Right ventricle myocardium inferior (tissue), 1 donor: ENCODE measurements around the gene CELSR1. TPM values are rescaled to one million over a fixed set of nuclear protein-coding genes. Genes with fewer than 3 reads are reported as not detected.
A peak's percentile ranks its signal among the peaks of the same experiment; 100 is the strongest.

Experiments used
- ATAC-seq: fragments of 200-7000 bp; cut with Tn5 transposase; one replicate; pipeline ENCODE4 v1.9.1; 2020; ENCODE audit warnings: mild to moderate bottlenecking, moderate library complexity
- DNase-seq: peaks from one replicate; pipeline ENCODE4 v3.0.0; 2021; ENCODE audit errors: missing footprints
- intact Hi-C: fragments of 100-400 bp; cut with DNase I; formaldehyde crosslinking; loops from one replicate; pipeline ENCODE4 v1.11.0; 2022
- long read RNA-seq: library from polyadenylated mRNA; unstranded; transcript quantifications from one replicate; pipeline ENCODE4 v2.0.0, GENCODE V29; 2021
- total RNA-seq: library from RNA; stranded (reverse); fragmentation: NEBNext Ultra II Directional; extraction: Animal tissue kit (Norgen Biotek cat#: 25700); gene quantifications from one replicate; pipeline ENCODE4 v1.2.1, GENCODE V29; 2021
- donor health status: DM: no; HTN: yes; CAD: no; lungs with severe emphysema.

CELSR1 gene
- total RNA-seq, result 8.4 TPM
- long read RNA-seq, partial matches to known transcripts, result 3 of 9 reads
- long read RNA-seq, other reads (novel, unspliced or antisense), result 5 of 9 reads

- DNase-seq (no peak), ATAC-seq (peak; percentile 24)
- intact Hi-C loops, result loop anchor here (5.0 to 10.0 kb wide), 2 partner anchors 83 to 160 kb away; no protein-coding TSS in a partner anchor
Measured at GRCh38 chr22:46537225-46537945, at the start of gene CELSR1. Gene CELSR1, minus strand, starts transcription at chr22:46537620. Its CDS starts 450 bp downstream, at chr22:46537170.

DNA sequence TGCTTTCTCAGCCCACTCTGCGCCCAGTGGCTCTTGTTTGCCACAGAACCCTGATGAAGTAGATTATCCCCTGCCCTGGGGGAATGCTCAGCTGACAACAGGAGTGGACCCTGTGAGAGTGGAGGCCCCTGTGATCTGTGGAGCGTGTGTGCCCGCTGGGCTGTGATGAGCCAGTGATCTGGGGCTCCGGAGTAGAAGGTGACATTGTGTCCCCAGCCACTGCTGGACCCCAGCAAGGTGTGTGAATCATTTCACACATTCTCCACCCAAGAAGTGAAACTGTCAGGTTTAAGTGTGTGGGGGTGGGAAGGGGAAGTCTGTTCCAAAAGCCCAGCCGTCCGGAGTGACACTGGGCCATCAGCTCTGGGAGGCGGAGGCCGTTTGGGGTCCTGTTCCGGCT lies 49.6 kb upstream of the CELSR1 start:
- intact Hi-C loops, result no loop called here
- peak; percentile 46 for DNase-seq
- no peak for ATAC-seq

DNA sequence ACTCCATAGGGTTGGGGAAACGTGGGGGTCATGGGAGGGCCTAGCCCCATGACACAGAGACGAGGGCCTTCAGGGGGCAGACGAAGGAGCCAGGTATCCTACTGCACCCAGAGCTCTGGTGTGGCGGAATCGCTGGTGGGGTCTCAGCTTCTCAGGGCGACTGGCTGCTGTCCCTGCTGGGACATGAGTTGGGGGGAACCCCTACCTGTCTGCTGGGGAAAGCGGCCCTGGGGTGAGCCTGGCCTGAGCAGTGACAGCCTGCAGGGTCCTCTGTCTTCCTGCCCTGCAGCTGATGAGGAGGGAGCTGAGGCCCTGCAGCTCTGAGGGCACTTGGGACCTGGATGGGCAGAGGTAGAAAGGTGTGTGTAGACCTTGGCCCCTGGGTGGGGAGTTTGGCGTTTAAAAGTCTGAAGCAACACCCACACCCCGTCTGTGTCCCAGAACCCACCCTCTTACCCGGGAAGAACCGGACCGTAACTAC lies 49.2 kb upstream of the CELSR1 start:
- intact Hi-C loops, result no loop called here
- DNase-seq (no peak), ATAC-seq (no peak)

- ATAC-seq, result no peak
- peak; percentile 39 for DNase-seq
Measured at GRCh38 chr22:46586123-46586519, 48.7 kb upstream of the CELSR1 start.

GRCh38 chr22:46585340-46586122 lies 48.1 kb upstream of the CELSR1 start:
- ATAC-seq, result no peak
- peak; percentile 50 for DNase-seq
- intact Hi-C loops, result no loop called here

More at GRCh38 chr22:46586123-46586519, 48.7 kb upstream of the CELSR1 start:
- intact Hi-C loops, result no loop called here

- intact Hi-C loops, result no loop called here
- DNase-seq, result peak; percentile 27
Measured at GRCh38 chr22:46584081-46584921, 46.9 kb upstream of the CELSR1 start.

DNA sequence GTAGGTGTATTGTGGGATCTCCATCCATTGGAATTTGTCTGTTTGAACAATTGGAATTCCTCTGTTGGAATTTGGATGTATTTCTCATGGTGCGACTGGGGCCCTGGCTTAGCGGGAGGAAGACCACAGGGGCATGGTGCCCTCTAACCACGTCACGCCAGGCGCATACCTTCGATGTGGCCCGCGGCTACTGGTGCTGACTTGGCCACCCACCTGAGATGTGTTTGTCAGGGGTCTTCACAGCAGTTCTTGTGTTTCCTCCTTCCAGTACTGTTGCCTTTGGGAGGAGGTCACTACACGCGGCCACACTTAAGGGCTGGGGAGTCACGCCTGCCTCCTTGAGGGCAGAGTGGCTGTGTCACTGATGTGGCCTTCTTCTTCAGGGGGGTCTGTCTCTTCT lies 46.2 kb upstream of the CELSR1 start:
- peak; percentile 52 for DNase-seq
- intact Hi-C loops, result no loop called here
- ATAC-seq, result no peak

More at GRCh38 chr22:46584081-46584921, 46.9 kb upstream of the CELSR1 start:
- no peak for ATAC-seq

DNA sequence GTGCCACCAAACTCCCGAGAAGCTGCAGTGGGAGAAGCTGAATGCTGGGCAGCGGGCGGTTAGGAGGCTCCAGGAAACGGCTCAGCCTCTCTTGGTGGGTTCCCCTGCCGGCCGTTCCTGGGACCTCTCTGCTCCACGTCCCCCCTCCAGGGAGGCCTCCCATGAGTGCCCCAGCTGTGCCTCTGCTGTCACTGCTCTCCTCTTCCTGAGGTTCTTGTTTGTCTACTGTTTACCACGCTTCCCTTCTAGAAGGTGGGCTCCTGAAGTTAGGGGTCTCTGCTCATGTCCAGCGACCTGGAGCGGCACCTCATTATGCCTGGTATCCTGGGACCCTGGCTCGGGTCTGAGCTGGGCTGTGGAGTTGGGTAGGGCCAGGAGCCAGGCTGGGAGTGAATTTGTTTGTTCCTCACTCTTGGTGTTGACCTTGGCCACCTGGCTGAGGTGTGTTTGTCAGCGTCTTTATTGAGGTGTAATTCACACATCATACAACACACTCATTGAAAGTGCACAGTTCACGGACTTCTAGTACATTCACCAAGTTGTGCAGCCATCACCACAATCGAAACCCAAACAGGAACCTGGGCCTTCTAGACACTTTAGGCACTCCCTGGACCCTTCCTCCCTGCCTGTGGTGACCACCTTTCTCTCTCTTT lies 45.0 kb upstream of the CELSR1 start:
- ATAC-seq, result no peak

GRCh38 chr22:46581538-46582244 lies 44.3 kb upstream of the CELSR1 start:
- no peak for ATAC-seq
- peak; percentile 68 for DNase-seq
- intact Hi-C loops, result no loop called here

More for the DNA sequence above, 45.0 kb upstream of the CELSR1 start:
- DNase-seq, result peak; percentile 13
- intact Hi-C loops, result no loop called here

DNA sequence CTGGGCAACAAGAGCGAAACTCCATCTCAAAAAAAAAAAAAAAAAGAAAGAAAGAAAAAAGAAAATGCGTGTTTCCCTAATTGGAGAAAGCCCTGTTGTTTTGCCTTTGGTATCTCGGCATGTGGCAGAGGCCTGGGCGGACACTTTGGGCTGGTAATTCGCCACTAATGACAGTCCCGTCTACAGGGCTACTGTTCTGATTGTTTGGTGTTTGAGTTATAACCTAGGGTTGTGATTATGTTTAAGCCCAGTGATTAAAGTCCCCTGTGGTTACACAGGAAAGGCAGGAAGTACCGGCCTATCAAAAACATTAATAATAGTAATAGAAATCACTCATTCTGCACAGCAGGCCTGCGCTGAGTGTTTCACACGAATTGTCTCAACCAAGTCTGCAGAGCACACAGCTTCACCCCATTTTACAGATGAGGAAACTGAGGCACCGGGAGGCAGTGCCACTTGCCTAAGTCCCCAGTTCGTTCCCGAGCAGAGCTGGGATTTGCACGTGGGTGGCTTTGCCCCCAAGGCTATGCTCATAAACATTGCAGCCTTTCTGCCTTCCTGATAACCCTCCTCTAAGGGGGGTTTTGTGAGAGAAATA lies 43.6 kb upstream of the CELSR1 start:
- intact Hi-C loops, result no loop called here
- ATAC-seq (no peak), DNase-seq (peak; percentile 54)

DNA sequence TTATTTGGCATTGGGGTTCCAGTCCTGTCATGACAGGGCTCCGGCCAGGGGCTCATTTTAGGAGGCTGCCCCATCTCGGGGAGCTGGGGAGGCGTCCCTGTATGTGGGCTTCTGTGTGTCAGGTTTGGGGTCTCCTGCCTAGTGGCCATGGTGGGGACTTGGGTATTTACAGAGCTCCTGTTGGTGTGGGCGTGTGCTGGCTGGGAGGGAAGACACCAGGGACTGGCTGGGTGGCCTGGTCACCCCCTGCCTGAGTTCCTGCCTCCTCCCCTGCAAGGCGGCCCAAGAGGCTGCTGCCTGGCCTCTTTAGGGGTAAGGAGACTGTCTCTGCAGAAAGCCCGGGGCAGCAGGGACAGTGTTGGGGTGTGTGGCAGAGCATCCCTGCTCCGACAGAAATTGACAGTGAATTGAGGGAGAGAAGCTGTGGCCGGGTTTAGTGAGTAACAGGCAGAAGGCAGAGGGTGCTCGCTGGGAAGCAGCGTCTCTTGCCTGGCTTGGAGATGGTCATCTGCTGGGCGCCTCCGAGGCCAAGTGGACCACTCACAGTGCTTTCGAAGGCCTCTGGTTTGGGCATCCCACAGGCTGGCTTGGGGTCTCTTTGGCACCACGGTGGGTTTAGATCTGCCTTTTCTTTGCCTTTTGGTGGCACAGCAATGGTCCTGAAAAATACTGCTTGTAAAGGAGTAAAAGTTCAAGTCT lies 42.5 kb upstream of the CELSR1 start:
- intact Hi-C loops, result loop anchor here (5.0 kb wide), 4 partner anchors 42 to 157 kb away; partner anchors contain the start of genes CERK and GRAMD4
- no peak for ATAC-seq
- DNase-seq, result peak; percentile 43

GRCh38 chr22:46578824-46579561 lies 41.6 kb upstream of the CELSR1 start:
- DNase-seq, result peak; percentile 87
- intact Hi-C loops, result loop anchor here (5.0 kb wide), 4 partner anchors 43 to 158 kb away; partner anchors contain the start of genes CERK and GRAMD4
- peak; percentile 71 for ATAC-seq

- ATAC-seq, result no peak
- DNase-seq, result peak; percentile 66
- intact Hi-C loops, result loop anchor here (5.0 kb wide), 4 partner anchors 44 to 159 kb away; partner anchors contain the start of genes CERK and GRAMD4
Measured at GRCh38 chr22:46578251-46578823, 40.9 kb upstream of the CELSR1 start.

DNA sequence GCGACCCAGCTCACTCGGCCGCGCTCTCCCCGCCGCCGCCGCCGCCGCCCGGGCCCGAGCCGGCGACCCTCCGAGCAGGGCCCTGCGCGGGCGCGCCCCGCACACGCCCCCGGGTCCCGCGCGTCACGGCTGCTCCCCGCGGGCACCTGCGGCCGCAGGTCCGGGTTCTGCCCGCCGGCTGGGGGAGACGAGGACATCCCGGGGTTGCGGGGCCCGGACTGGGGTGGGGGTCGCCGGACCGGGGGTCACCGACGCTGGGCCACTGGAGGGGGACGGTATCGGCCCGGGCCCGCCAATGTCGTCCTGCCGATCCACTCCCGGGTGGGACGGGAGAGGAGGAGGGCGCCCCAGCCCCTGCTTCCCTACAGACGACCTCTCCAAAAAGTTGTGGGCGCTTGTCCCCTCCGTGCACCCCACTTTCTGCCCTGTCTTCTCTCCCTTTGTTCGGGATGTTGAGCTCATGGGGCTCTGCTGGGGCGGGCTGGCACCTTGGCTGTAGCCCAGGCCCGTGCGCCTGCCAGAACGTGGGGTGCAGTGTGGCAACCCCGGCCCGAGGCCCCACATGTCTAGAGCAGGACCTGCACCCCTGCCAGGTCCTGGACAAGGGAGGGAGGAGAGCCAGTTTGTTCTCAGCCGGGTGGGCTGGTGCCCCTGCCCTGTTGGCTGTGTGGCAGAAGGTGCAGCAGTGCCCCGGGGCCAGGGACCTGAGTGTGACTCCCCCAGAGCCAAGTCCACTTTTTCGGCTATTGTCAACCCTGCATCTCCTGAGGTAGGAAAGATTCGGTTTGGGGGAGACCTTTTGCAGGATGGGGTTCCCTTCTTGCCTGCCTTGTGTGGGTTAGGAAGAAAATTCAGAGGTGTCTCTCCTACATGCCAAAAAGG lies 40.2 kb upstream of the CELSR1 start:
- DNase-seq (peak; percentile 82), ATAC-seq (no peak)
- intact Hi-C loops, result loop anchor here (5.0 kb wide), 4 partner anchors 45 to 160 kb away; partner anchors contain the start of genes CERK and GRAMD4
